A673 (cell line): ENCODE results near the gene PRTG.

ENCODE experiments used
- EZH2 ChIP-seq: fragments of 200-600 bp; sonication (generic); IDR thresholded peaks from 2 replicates; pipeline ENCODE4 v1.6.1; 2017; ENCODE audit warnings: borderline replicate concordance, low read depth, mild to moderate bottlenecking, mixed read lengths, antibody characterized with exemption, low read length; ENCODE audit not compliant: poor library complexity, severe bottlenecking
- TF ChIP-seq, protein P1 (sequence below): fragments of 300-800, 200-600 bp; sonication (generic); conservative IDR thresholded peaks from 2 replicates; pipeline ENCODE4 v1.5.1; 2017; ENCODE audit warnings: low read depth, mild to moderate bottlenecking, antibody characterized with exemption, low read length, moderate library complexity, mixed read lengths

- TF ChIP-seq, protein P1, sequence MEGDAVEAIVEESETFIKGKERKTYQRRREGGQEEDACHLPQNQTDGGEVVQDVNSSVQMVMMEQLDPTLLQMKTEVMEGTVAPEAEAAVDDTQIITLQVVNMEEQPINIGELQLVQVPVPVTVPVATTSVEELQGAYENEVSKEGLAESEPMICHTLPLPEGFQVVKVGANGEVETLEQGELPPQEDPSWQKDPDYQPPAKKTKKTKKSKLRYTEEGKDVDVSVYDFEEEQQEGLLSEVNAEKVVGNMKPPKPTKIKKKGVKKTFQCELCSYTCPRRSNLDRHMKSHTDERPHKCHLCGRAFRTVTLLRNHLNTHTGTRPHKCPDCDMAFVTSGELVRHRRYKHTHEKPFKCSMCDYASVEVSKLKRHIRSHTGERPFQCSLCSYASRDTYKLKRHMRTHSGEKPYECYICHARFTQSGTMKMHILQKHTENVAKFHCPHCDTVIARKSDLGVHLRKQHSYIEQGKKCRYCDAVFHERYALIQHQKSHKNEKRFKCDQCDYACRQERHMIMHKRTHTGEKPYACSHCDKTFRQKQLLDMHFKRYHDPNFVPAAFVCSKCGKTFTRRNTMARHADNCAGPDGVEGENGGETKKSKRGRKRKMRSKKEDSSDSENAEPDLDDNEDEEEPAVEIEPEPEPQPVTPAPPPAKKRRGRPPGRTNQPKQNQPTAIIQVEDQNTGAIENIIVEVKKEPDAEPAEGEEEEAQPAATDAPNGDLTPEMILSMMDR, result no peak
- TF ChIP-seq EZH2, result no peak
Observed at GRCh38 chr15:55770806-55771205, 27.9 kb upstream of the PRTG start.
